Aorta (tissue), 5 donors: Measurements from ENCODE around the gene TTC39C. TPM values are rescaled to one million over a fixed set of nuclear protein-coding genes. Genes with fewer than 3 reads are reported as not detected.

ENCODE experiments used
- ATAC-seq: fragments of 200-7000 bp; cut with Tn5 transposase; one replicate; pipeline ENCODE4 v1.9.1; 2022; ENCODE audit warnings: moderate library complexity; ENCODE audit not compliant: low FRiP score
- DNase-seq, 2 donors: peaks; one replicate each; pipeline ENCODE4 v3.0.0-alpha.2; 2020
- H3K27ac ChIP-seq, 2 donors: one replicate each; pipeline ENCODE4 v1.5.1; 2013; ENCODE audit warnings: low read length in 2 of 2, mild to moderate bottlenecking in 2 of 2, moderate library complexity in 2 of 2, control low read depth in 1 of 2, inconsistent platforms in 1 of 2, low read depth in 1 of 2
- H3K27me3 ChIP-seq, 2 donors: one replicate each; pipeline ENCODE4 v1.6.1; 2013; ENCODE audit warnings: control low read depth in 1 of 2, low read length in 1 of 2, mild to moderate bottlenecking in 1 of 2, moderate library complexity in 1 of 2; ENCODE audit not compliant: insufficient read depth in 2 of 2, control insufficient read depth in 1 of 2
- H3K36me3 ChIP-seq, 2 donors: one replicate each; pipeline ENCODE4 v1.6.1; 2013; ENCODE audit warnings: control low read depth in 1 of 2, low read length in 1 of 2, mild to moderate bottlenecking in 1 of 2; ENCODE audit not compliant: insufficient read depth in 2 of 2, control insufficient read depth in 1 of 2
- H3K4me1 ChIP-seq, 2 donors: one replicate each; pipeline ENCODE4 v1.6.1; 2013; ENCODE audit warnings: low read length in 2 of 2, control low read depth in 1 of 2, mild to moderate bottlenecking in 1 of 2, moderate library complexity in 1 of 2; ENCODE audit not compliant: insufficient read depth in 2 of 2, control insufficient read depth in 1 of 2
- H3K4me3 ChIP-seq, 2 donors: one replicate each; pipeline ENCODE4 v1.5.1; 2013; ENCODE audit warnings: low read length in 2 of 2, control low read depth in 1 of 2, mild to moderate bottlenecking in 1 of 2
- H3K9me3 ChIP-seq: one replicate; pipeline ENCODE4 v1.6.1; 2013; ENCODE audit warnings: mild to moderate bottlenecking, low read length; ENCODE audit not compliant: control insufficient read depth
- WGBS, 2 donors: extraction: QIAGEN DNeasy Blood & Tissue Kit; methylation state at CpG; one replicate each; pipeline ENCODE4 v1.1.7; 2013; 5-methylcytosine and 5-hydroxymethylcytosine counted together
- intact Hi-C, 2 donors: fragments of 100-400 bp; cut with DNase I; formaldehyde crosslinking; loops; one replicate each; pipeline versions ENCODE4 v1.14.2 to v1.15.0; 2022
- polyA plus RNA-seq, 2 donors: library from polyadenylated mRNA; stranded (reverse); fragments of 200-250 nt; gene quantifications; one replicate each; pipeline ENCODE4 v1.2.3, GENCODE V29; 2013
- total RNA-seq, 2 donors: library from RNA; stranded (reverse); fragmentation: NEBNext Ultra II Directional; extraction: Animal tissue kit (Norgen Biotek cat#: 25700); gene quantifications; one replicate each; pipeline ENCODE4 v1.2.1, GENCODE V29; 2021
- donor health status: healthy with polysubstance abuse.
- donor health status: Bipolar disorder and iron deficiency.
- donor health status: DM: no; HTN: no; CAD: no.
- donor health status: DM: no; HTN: no; CAD: no.
- donor health status: DM: yes; HTN: yes; CAD: no.

The TTC39C gene
- total and polyA plus RNA-seq, 4 donors, result 2.3 to 21.2 (median 14.1) TPM

DNA sequence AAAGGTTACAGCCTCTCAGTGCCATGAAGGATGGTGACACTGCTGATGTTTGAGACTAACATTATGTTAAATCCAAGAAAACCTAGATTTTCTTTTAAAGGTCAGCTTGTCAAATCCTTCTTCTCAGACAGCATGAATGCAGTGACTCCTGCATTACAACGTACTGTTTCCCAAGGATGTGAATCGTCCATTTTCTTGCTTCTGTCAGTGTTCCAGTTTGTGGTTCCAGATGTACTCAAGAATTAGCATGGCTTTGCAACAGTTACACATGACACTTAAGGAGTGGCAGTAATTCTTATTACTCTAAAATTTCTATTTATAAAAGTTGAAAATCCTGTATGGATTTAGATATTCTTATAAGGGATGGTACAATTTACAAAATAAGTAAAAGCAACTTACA is 1.5 kb upstream of the TTC39C start:
- no peaks in the 10 kb centered on the region for H3K27me3 ChIP-seq
- no peaks in the 10 kb centered on the region for H3K36me3 ChIP-seq
- no peak overlapping the region for H3K27ac ChIP-seq
- ATAC-seq, result no peak
- WGBS, 2 donors, result 64 to 66% methylated on average over 2 of the region's 2 CpGs
- H3K4me1 ChIP-seq, result no peaks in the 10 kb centered on the region
- no peaks in the 10 kb centered on the region for H3K9me3 ChIP-seq
- DNase-seq, result no peak
- no peak overlapping the region for H3K4me3 ChIP-seq
- intact Hi-C loops, result loop anchor here in 1 of 2 donors (10.0 kb wide), 1 partner anchor 102 kb away; no protein-coding TSS in a partner anchor

DNA sequence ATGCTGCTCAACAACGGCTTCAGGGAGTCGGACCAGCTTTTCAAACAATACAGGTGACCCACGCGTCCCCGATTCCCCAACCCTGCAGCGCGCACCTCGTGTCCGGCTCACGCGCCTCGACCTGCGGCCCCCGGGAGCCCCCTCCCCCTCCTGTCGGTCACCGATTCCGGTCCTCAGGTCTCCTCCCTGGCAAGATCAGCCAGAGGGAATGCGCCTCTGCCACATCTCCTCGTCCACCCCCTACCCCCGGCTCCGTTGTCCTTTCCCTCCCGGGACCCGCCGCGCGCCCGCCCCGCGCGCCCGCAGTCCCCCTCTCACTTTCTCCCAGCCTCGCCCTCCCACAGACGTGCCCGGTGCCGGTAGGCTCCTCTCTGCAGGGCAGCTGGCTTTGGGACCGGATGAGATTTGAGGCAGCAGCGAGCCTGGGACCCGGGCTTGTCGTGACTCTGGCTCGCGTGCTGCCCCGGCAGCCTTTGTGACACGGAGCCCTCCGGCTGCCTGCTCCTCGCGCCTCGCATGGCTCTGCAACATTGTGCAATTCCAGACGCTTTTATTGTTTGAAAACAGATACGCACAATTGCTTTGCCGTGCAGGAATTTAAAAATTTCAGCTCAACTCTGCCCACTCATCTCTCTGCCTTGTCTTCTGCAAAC is 558 bp downstream of the TTC39C start:
- no peaks in the 10 kb centered on the region for H3K4me1 ChIP-seq
- no peaks in the 10 kb centered on the region for H3K36me3 ChIP-seq
- DNase-seq, result peak; percentile 72 to 83
- intact Hi-C loops, result loop anchor here in 1 of 2 donors (2.0 to 10.0 kb wide), 2 partner anchors 62 to 100 kb away; no protein-coding TSS in a partner anchor
- no peaks in the 10 kb centered on the region for H3K9me3 ChIP-seq
- H3K4me3 ChIP-seq, result peak overlapping the region; percentile 88 to 93
- 0% methylated on average over 47 to 50 of the region's 50 CpGs for WGBS, 2 donors
- peak; percentile 66 for ATAC-seq
- H3K27me3 ChIP-seq, result no peaks in the 10 kb centered on the region
- H3K27ac ChIP-seq, result no peak overlapping the region

DNA sequence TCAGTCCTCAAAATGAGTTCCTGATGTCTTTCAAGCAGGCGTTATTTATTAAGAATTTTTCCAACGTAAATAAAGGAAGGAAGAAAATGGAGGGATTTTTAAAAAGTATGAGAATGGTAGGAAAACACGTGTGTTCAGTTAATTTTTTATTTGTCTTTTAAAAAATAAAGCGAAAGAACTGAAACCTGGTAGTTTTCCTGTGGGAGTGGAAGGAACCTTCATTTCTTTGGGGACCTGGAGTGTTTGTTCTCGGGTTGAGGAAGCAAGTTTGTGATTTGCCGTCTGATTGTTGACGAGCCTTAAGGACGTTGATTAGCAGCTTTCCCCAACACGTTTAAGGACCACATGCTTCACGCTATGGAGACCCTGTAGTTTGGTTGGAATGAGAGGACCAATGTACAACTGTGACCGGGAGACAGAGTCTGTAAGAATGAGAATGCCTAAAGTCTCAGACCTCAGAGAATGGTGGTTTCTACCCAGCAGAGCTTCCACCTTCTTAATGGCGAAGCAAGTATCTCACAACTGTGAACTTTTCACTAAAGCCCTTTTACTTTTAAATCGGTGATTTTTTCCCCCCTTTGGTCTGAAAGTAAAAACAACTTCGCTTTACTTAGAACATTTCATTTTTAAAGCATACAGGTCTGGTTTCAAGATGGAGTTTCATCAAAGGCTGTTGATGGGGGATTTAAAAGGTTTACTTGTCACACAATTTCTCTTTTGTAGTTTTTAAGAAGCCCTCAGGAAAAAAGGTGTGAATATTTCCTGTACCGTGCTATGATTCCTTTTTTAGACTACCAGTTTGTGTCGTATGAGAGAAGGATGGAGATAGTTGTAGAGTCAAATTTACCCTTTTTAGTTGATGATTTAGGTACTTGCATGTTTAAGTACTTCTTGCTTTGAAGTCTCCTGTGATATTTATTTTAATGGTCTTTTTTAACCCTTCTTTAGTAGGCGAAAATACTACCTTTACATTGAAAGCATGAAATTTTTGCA is 1.4 kb downstream of the TTC39C start:
- no peak for ATAC-seq
- intact Hi-C loops, result loop anchor here in 1 of 2 donors (2.0 to 10.0 kb wide), 2 partner anchors 61 to 99 kb away; no protein-coding TSS in a partner anchor
- H3K4me3 ChIP-seq, result peak overlapping the region; percentile 88 to 93
- H3K9me3 ChIP-seq, result no peaks in the 10 kb centered on the region
- 34 to 35% methylated on average over 17 of the region's 17 CpGs for WGBS, 2 donors
- H3K4me1 ChIP-seq, result no peaks in the 10 kb centered on the region
- no peaks in the 10 kb centered on the region for H3K27me3 ChIP-seq
- H3K36me3 ChIP-seq, result no peaks in the 10 kb centered on the region
- H3K27ac ChIP-seq, result no peak overlapping the region
- DNase-seq, result no peak

DNA sequence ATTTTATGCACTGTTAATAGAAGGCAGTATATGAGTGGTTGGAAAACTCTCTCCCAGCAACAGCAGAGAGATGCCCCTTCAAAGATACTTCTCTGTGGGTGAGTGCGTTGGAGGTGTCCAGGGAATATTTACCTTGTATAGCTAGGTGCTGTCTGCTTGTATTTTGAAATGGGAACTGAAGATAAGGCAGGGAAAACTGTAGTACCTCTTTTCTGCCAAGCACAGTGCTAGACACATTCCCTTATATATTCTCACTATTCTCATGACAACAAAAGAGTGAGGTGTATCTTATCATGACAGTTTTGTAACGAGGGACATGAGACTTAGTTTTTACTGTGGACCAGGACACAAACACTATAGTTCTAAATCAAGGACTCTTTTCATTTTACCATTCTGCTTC is 2.1 kb downstream of the TTC39C start:
- DNase-seq (no peak), ATAC-seq (no peak)
- intact Hi-C loops, result loop anchor here in 1 of 2 donors (10.0 kb wide), 1 partner anchor 98 kb away; no protein-coding TSS in a partner anchor
- no peaks in the 10 kb centered on the region for H3K27me3 ChIP-seq
- WGBS, 2 donors, result 91% methylated on average over 2 of the region's 2 CpGs
- no peak overlapping the region for H3K4me3 ChIP-seq
- H3K4me1 ChIP-seq, result no peaks in the 10 kb centered on the region
- no peak overlapping the region for H3K27ac ChIP-seq
- H3K36me3 ChIP-seq, result no peaks in the 10 kb centered on the region
- H3K9me3 ChIP-seq, result no peaks in the 10 kb centered on the region

DNA sequence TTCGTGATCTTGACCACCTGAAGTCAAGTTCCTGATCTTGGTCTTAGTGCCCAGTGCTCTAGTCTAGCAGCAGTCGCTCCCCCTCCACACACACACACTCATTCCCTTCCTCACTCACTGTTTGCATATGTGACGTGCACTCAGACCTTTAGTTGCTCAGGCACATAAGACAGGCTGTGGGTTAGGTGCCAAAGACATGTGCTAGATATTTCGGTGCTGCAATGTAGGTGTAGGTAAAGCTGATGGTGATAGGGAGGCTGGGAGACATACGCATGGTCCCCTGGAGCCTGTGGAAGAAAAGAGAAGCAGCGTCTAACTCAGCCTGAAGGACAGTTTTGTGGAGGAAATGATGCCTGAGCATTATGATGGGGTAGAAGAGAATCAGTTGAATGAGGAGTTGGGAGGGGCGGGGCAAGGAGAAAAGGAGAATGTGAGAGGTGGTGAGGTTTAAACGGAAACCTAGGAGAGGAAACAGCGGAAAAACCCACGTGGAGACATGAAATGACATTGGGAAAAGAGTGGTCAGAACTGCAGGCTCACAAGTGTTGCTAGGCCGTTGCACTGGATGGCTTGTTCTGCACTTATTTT is 3.8 kb downstream of the TTC39C start:
- no peak for DNase-seq
- intact Hi-C loops, result loop anchor here in 1 of 2 donors (10.0 kb wide), 1 partner anchor 96 kb away; no protein-coding TSS in a partner anchor
- WGBS, 2 donors, result 91 to 97% methylated on average over 11 of the region's 11 CpGs
- Histone ChIP-seq H3K36me3 (no peaks in the 10 kb centered on the region), H3K27me3 (no peaks in the 10 kb centered on the region), H3K4me3 (no peak overlapping the region), H3K27ac (no peak overlapping the region), H3K4me1 (no peaks in the 10 kb centered on the region), H3K9me3 (no peaks in the 10 kb centered on the region)
- no peak for ATAC-seq

DNA sequence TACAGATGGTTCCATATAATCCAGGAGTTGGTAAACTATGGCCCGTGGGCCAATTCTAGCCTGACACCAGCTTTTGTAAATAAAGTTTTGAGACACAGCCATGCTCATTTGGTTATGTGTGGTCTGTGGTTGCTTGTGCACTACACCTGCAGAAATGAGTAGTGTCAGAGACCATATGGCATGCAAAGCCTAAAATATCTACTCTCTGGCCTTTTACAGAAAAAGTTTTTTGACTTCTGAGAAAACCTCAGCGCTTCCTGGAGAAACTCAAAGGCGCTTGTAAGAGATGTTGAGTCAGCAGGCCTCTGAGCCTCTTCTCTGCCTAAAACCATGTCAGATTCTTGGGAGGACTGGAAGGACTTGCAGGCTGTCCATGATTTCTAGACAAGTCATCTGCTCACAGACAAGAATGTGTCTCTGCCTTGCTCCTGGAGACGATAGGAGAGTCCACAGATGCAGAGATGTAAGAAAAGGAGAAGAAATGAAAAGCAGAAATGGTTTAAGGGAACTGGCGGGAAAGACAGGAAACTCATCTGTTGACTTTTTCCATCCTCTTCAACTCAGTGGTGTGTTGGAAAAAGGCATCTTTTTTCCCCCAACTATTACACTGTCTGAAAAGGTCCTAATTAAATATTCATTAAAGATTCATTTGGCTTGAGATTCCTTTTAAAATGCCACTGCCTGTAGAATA is 5.2 kb downstream of the TTC39C start:
- intact Hi-C loops, result loop anchor here in 1 of 2 donors (10.0 kb wide), 1 partner anchor 95 kb away; no protein-coding TSS in a partner anchor
- Histone ChIP-seq H3K27ac (no peak overlapping the region), H3K4me1 (no peaks in the 10 kb centered on the region), H3K27me3 (no peaks in the 10 kb centered on the region), H3K9me3 (no peaks in the 10 kb centered on the region), H3K36me3 (no peaks in the 10 kb centered on the region), H3K4me3 (no peak overlapping the region)
- ATAC-seq (no peak), DNase-seq (no peak)
- 94 to 96% methylated on average over 5 of the region's 5 CpGs for WGBS, 2 donors

DNA sequence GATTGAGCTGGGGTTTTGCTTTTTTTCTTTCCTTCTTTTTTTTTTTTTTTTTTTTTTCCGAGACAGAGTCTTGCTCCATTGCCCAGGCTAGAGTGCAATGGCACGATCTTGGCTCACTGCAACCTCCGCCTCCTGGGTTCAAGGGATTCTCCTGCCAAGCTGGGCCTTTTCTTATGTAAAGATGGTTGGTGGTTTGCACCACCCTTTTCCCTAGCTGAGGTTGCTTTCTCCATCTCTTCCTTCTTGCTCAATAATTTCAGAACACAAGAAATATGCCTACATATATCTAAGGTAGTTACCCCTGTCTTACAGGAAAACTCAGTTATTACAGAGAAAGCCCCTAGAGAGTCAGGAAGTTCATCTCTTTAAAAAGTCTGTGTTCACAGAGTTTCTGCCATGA is 7.0 kb downstream of the TTC39C start:
- WGBS, 2 donors, result 95 to 97% methylated on average over 2 to 3 of the region's 3 CpGs
- no peak for ATAC-seq
- H3K4me3 ChIP-seq, result no peak overlapping the region
- no peak overlapping the region for H3K27ac ChIP-seq
- intact Hi-C loops, result no loop called here
- DNase-seq, result no peak
- no peaks in the 10 kb centered on the region for H3K27me3 ChIP-seq
- no peaks in the 10 kb centered on the region for H3K9me3 ChIP-seq
- H3K36me3 ChIP-seq, result no peaks in the 10 kb centered on the region
- H3K4me1 ChIP-seq, result no peaks in the 10 kb centered on the region

DNA sequence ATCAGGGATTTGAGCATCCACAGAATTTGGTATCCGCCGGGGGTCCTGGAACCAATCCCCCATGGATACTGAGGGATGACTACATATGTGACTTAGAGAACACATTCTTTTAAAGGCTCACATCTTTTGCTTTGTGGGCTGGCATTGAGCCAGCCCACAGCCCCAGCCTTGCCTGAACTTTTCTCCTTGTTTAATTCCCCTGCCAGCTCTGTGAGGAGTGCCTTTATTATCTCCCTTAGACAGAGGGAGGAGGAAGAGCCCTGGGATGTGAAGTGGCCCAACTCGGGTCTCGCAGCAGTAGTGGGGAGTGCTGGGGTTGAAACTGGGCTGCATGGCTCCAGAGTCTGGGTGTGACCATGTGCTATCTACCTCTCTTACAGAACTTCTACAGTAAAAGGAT is 7.6 kb downstream of the TTC39C start:
- H3K36me3 ChIP-seq, result no peaks in the 10 kb centered on the region
- ATAC-seq, result no peak
- no peaks in the 10 kb centered on the region for H3K27me3 ChIP-seq
- no peak for DNase-seq
- H3K4me1 ChIP-seq, result no peaks in the 10 kb centered on the region
- no peaks in the 10 kb centered on the region for H3K9me3 ChIP-seq
- H3K27ac ChIP-seq, result no peak overlapping the region
- intact Hi-C loops, result no loop called here
- WGBS, 2 donors, result 81 to 88% methylated on average over 4 of the region's 4 CpGs
- H3K4me3 ChIP-seq, result no peak overlapping the region
